Small intestine (tissue), 7 donors: ENCODE measurements around the gene RFX3. TPM values are rescaled to one million over a fixed set of nuclear protein-coding genes. Genes with fewer than 3 reads are reported as not detected.

Experiments
- DNase-seq, 2 donors: peaks; one replicate each; pipeline versions ENCODE4 v3.0.0 to v3.0.0-alpha.2; 2013
- FAIRE-seq: peaks from 2 replicates; lab custom pipeline; 2012; peaks lifted over from hg19 to GRCh38; lab: Jason Lieb, UNC
- H3K27ac ChIP-seq, 3 donors: one replicate each; pipeline ENCODE4 v1.5.1; 2013; ENCODE audit warnings: low read length in 2 of 3, mild to moderate bottlenecking in 2 of 3, control low read depth in 1 of 3, inconsistent platforms in 1 of 3, low read depth in 1 of 3, moderate library complexity in 1 of 3
- H3K27me3 ChIP-seq, 3 donors: one replicate each; pipeline ENCODE4 v1.6.1; 2013; ENCODE audit warnings: low read length in 3 of 3, inconsistent platforms in 1 of 3; ENCODE audit not compliant: control insufficient read depth in 3 of 3, insufficient read depth in 3 of 3
- H3K36me3 ChIP-seq, 3 donors: one replicate each; pipeline ENCODE4 v1.6.1; 2013; ENCODE audit warnings: low read length in 3 of 3, inconsistent platforms in 1 of 3, low read depth in 1 of 3, mild to moderate bottlenecking in 1 of 3, moderate library complexity in 1 of 3; ENCODE audit not compliant: control insufficient read depth in 3 of 3, insufficient read depth in 2 of 3
- H3K4me1 ChIP-seq, 3 donors: one replicate each; pipeline ENCODE4 v1.6.1; 2013; ENCODE audit warnings: low read length in 2 of 3, inconsistent platforms in 1 of 3, low read depth in 1 of 3, mild to moderate bottlenecking in 1 of 3, moderate library complexity in 1 of 3; ENCODE audit not compliant: control insufficient read depth in 3 of 3, insufficient read depth in 2 of 3
- H3K4me3 ChIP-seq, 3 donors: one replicate each; pipeline ENCODE4 v1.5.1; 2013; ENCODE audit warnings: low read length in 3 of 3, control low read depth in 1 of 3, inconsistent platforms in 1 of 3, low read depth in 1 of 3, mild to moderate bottlenecking in 1 of 3, moderate library complexity in 1 of 3
- H3K9me3 ChIP-seq, 2 donors: one replicate each; pipeline ENCODE4 v1.6.1; 2013; ENCODE audit warnings: low read depth in 1 of 2, low read length in 1 of 2; ENCODE audit not compliant: control insufficient read depth in 2 of 2, insufficient read depth in 1 of 2
- WGBS, 3 donors: extraction: QIAGEN DNeasy Blood & Tissue Kit; methylation state at CpG; one replicate each; pipeline ENCODE4 v1.1.7; 2013; 5-methylcytosine and 5-hydroxymethylcytosine counted together
- polyA plus RNA-seq, 4 donors: library from polyadenylated mRNA; stranded (reverse) in 3 of 4; unstranded in 1 of 4; fragments of 200-250 nt in 3 of 4; fragments of 120-200 nt in 1 of 4; gene quantifications; one replicate each; pipeline versions ENCODE4 v1.2.1 to v1.2.3, GENCODE V29; 2013
- donor health status: healthy with polysubstance abuse.
- donor health status: control.
- donor health status: control.
- donor health status: Bipolar disorder and iron deficiency.
- donor health status: healthy.

The RFX3 gene
- polyA plus RNA-seq, 4 donors: 0.27 to 8.1 (median 1.3) TPM

GRCh38 chr9:3177146-3177761 is 348.5 kb downstream of the RFX3 start:
- Histone ChIP-seq H3K4me3 (no peak overlapping the region), H3K4me1 (peaks cover 0 to 6% (median 0%) of the 10 kb centered on the region in 3 donors), H3K36me3 (no peaks in the 10 kb centered on the region), H3K27ac (no peak overlapping the region), H3K9me3 (no peaks in the 10 kb centered on the region), H3K27me3 (peaks cover 0 to 29% (median 17%) of the 10 kb centered on the region in 3 donors)
- WGBS, 3 donors: 5 to 55% (median 24%) methylated on average over 4 of the region's 4 CpGs
- DNase-seq: peak in 1 of 2 donors; percentile 48
- no peak for FAIRE-seq

- H3K36me3 ChIP-seq: no peaks in the 10 kb centered on the region
- WGBS, 3 donors: 10 to 65% (median 30%) methylated on average over 4 of the region's 4 CpGs
- H3K27me3 ChIP-seq: peaks cover 0 to 3% (median 0%) of the 10 kb centered on the region in 3 donors
- FAIRE-seq (no peak), DNase-seq (peak in 1 of 2 donors; percentile 5)
- no peak overlapping the region for H3K27ac ChIP-seq
- no peak overlapping the region for H3K4me3 ChIP-seq
- no peaks in the 10 kb centered on the region for H3K9me3 ChIP-seq
- peaks cover 0 to 6% (median 0%) of the 10 kb centered on the region in 3 donors for H3K4me1 ChIP-seq
Measured at GRCh38 chr9:3173374-3173773, 352.4 kb downstream of the RFX3 start.

- FAIRE-seq (no peak), DNase-seq (no peak)
- H3K36me3 ChIP-seq: no peaks in the 10 kb centered on the region
Measured at GRCh38 chr9:3170819-3171218, 355.0 kb downstream of the RFX3 start.

More at GRCh38 chr9:3170819-3171218, 355.0 kb downstream of the RFX3 start:
- Histone ChIP-seq H3K4me1 (no peaks in the 10 kb centered on the region), H3K4me3 (no peak overlapping the region), H3K27ac (no peak overlapping the region), H3K27me3 (peaks cover 0 to 3% (median 2%) of the 10 kb centered on the region in 3 donors), H3K9me3 (no peaks in the 10 kb centered on the region)
